GM12875 (cell line): Measurements from ENCODE around the gene UPF1.

Experiments
- H3K4me3 ChIP-seq: one replicate; pipeline ENCODE4 v1.5.1; 2011; ENCODE audit warnings: low read depth, low read length, control low read depth
- CTCF ChIP-seq: IDR thresholded peaks from 2 replicates; pipeline ENCODE4 v1.5.1; 2011; ENCODE audit warnings: low read depth, mild to moderate bottlenecking, control low read depth, inconsistent platforms, low read length, moderate library complexity, borderline replicate concordance; ENCODE audit not compliant: insufficient read depth

Gene UPF1

DNA sequence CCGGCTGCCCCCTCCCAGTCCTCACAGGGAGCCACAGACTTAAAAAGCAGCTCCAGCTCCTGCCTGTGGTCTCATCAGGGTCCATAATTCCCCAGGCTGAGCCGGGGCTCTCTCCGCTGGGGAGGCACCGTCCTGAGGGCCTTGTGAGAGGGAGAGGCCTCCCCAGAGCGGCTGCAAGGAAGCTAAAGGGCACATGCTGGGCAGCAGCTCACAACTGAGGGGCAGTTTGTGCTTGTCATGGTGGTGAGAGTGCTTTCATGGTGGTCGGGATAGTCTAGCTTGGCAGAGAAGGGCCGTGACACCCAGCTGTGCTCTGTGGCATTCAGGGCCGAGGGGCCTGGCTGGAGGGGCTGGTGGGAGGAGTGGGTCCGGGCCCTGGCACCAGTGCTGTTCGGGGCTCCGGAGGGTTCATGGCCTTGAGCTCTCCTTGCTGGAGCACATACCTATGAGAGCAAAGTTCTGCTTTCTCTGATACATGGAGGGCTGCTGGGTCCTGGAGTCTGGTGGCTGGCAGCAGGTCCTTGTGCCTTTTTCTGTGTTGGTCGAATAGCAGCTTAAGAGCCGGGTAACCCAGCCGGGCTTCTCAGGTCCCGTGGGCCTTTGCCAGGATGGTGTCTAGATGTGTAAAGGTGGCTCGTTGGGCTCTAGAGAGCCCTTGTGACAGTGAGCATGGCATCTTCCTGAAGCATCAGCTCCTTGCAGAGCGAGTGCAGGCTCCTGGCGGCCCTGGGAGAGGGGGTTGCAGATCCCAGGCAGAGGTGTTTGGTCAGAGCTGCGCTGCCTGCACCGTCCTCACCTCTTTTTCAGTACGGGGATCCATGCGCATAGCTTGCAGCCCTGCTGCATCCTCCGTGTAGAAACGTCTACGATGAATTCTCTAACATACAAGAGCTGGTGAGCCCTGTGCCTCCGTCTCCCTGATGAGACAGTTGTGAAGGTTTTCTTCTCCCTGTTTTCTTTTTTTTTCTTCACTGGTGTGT is 8.8 kb downstream of the UPF1 start:
- TF ChIP-seq CTCF: no peak
- H3K4me3 ChIP-seq: no peak overlapping the region

GRCh38 chr19:18841400-18841799 is 9.6 kb downstream of the UPF1 start:
- H3K4me3 ChIP-seq: no peak overlapping the region
- TF ChIP-seq CTCF: no peak

DNA sequence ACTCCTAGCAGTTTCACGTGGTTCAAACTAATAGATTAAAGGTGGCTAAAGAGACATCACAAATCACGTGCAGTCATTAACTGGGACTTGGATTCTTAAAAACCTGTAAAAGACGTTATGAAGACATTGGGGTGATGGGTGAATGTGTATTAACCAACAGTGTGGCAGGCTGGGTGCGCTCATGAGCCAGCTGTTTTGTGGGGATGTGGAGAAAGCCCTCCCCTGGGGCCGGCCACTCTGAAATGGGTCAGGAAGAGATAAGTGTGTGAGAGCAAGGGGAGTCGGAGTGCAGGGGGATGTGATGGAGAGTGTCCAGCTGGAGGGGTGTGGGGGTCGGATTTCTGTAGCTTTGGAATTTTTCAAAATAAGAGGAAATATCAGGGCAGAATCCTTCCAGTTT is 10.4 kb downstream of the UPF1 start:
- H3K4me3 ChIP-seq: no peak overlapping the region
- no peak for TF ChIP-seq CTCF

DNA sequence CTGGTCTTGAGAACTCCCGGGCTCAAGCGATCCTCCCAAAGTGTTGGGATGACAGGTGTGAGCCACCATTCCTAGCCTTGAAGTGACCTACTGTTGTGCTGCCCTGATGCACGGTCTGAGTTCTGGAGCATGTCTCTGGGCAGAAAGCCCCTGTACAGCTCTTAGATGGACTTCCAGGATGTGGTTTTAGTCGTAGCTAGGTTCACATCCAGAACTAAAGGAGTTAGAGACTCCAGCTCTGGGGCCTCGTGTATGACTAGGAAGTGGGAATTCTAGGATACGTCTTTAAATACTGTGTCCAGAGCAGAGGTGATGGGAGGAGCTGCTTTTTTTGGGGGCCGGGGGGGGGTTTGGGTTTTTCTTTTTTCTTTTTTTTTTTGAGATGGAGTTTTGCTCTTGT is 12.2 kb downstream of the UPF1 start:
- H3K4me3 ChIP-seq: no peak overlapping the region
- no peak for TF ChIP-seq CTCF

DNA sequence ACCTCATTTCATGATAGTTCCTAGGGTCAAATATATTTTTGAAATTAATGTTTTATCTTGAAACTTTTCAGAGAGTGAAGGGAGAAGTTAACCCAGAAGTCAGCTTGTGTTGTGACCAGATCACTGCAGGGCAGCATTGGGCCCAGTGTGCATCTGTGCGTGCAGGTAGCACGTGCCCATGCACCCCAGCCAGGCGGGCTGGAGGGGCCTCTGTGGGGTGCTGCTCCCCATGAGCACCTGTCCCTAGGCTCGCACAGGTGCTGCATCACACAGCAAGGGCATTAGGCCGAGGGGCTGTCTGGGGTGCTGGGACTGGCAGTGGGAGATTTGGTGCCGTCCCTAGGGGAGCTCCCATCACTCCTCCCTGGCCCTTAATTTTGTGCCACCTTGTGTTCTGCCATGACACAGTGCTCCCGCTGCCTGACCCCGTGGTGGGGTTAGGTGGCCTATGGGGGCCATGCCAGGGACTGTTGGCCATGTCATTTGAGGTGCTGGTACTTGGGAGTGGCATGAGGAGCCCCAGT is 13.1 kb downstream of the UPF1 start:
- H3K4me3 ChIP-seq: no peak overlapping the region
- no peak for TF ChIP-seq CTCF

DNA sequence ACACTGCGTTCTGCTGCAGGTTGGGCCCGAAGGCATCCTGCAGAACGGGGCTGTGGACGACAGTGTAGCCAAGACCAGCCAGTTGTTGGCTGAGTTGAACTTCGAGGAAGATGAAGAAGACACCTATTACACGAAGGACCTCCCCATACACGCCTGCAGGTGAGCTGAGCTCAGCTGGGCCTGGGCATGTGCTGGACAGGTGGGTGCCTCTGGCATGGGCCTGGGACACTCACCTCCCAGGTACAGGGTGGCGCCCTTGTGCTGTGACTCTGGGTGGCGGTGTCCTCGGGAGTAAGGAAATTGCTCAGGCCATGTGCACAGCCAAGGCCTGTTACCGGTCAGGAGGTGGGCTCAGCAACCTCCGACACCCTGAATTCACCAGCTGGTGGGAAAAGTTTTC is 14.2 kb downstream of the UPF1 start:
- no peak for TF ChIP-seq CTCF
- H3K4me3 ChIP-seq: no peak overlapping the region
